Measurements from ENCODE around the gene LENEP. TPM values are rescaled to one million over a fixed set of nuclear protein-coding genes. Genes with fewer than 3 reads are reported as not detected.
A peak's percentile ranks its signal among the peaks of the same experiment; 100 is the strongest.

Gene LENEP
- polyA plus RNA-seq, 2 of the 4 experiments (the other 2 are of a cell fraction): not detected

DNA sequence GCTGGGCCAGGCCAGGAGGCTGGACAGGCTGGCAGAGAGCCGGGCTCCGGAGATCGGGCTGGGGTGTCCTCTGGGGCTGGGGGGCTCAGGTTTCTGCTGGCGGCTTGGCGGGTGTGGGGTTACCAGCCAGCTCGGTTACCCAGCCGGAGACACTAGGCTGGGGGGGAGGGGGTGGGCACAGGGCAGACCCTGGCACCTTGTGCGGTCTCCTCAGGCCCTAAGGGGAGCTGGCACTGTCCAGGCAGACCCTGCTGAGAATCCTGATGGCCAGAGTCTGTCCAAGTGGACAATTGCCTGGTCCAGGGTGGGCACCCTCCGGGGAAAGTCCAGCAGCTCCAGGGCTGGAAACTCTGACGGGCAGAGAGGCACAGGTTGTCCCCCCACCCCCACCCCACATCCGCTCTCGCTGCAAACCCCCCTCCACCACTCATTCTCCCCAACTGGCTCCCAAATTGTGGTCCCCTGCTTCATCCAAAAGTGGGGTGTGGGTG, 15.9 kb downstream of the LENEP start:
- peaks cover 100% of the 10 kb centered on the region for H3K4me1 ChIP-seq
- FAIRE-seq (no peak), ATAC-seq (no peak), DNase-seq (ENCODE audit: low read depth in 1 of 2, low spot score in 1 of 2) (no peak)
- TF ChIP-seq CHD4 (IDR thresholded peaks at IDR 0.05; ENCODE audit: borderline replicate concordance) (no peak), CBX8 (IDR thresholded peaks at IDR 0.05) (no peak), HEYL (CRISPR knock-in tag; IDR thresholded peaks at IDR 0.05) (no peak), EHMT2 (IDR thresholded peaks at IDR 0.05; ENCODE audit: low read depth) (no peak), POLR2A (IDR thresholded peaks at IDR 0.05; ENCODE audit: low read length) (no peak), TP53 (CRISPR knock-in tag; IDR thresholded peaks at IDR 0.05) (no peak), HDAC2 (IDR thresholded peaks at IDR 0.05) (no peak), EP300 (IDR thresholded peaks at IDR 0.05) (no peak), FOXS1 (CRISPR knock-in tag; IDR thresholded peaks at IDR 0.05) (no peak), RAD21 (conservative IDR thresholded peaks at IDR 0.05 in 1 of 2, IDR thresholded peaks at IDR 0.05 in 1 of 2) (no peak)
- TF ChIP-seq, protein P1, sequence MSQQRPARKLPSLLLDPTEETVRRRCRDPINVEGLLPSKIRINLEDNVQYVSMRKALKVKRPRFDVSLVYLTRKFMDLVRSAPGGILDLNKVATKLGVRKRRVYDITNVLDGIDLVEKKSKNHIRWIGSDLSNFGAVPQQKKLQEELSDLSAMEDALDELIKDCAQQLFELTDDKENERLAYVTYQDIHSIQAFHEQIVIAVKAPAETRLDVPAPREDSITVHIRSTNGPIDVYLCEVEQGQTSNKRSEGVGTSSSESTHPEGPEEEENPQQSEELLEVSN (IDR thresholded peaks at IDR 0.05; ENCODE audit: borderline replicate concordance, low read depth): no peak
- TF ChIP-seq, protein P2, sequence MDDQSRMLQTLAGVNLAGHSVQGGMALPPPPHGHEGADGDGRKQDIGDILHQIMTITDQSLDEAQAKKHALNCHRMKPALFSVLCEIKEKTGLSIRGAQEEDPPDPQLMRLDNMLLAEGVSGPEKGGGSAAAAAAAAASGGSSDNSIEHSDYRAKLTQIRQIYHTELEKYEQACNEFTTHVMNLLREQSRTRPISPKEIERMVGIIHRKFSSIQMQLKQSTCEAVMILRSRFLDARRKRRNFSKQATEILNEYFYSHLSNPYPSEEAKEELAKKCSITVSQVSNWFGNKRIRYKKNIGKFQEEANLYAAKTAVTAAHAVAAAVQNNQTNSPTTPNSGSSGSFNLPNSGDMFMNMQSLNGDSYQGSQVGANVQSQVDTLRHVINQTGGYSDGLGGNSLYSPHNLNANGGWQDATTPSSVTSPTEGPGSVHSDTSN (IDR thresholded peaks at IDR 0.05): no peak
- TF ChIP-seq, protein P3, sequence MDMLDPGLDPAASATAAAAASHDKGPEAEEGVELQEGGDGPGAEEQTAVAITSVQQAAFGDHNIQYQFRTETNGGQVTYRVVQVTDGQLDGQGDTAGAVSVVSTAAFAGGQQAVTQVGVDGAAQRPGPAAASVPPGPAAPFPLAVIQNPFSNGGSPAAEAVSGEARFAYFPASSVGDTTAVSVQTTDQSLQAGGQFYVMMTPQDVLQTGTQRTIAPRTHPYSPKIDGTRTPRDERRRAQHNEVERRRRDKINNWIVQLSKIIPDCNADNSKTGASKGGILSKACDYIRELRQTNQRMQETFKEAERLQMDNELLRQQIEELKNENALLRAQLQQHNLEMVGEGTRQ (IDR thresholded peaks at IDR 0.05): no peak
- TF ChIP-seq, protein P4, sequence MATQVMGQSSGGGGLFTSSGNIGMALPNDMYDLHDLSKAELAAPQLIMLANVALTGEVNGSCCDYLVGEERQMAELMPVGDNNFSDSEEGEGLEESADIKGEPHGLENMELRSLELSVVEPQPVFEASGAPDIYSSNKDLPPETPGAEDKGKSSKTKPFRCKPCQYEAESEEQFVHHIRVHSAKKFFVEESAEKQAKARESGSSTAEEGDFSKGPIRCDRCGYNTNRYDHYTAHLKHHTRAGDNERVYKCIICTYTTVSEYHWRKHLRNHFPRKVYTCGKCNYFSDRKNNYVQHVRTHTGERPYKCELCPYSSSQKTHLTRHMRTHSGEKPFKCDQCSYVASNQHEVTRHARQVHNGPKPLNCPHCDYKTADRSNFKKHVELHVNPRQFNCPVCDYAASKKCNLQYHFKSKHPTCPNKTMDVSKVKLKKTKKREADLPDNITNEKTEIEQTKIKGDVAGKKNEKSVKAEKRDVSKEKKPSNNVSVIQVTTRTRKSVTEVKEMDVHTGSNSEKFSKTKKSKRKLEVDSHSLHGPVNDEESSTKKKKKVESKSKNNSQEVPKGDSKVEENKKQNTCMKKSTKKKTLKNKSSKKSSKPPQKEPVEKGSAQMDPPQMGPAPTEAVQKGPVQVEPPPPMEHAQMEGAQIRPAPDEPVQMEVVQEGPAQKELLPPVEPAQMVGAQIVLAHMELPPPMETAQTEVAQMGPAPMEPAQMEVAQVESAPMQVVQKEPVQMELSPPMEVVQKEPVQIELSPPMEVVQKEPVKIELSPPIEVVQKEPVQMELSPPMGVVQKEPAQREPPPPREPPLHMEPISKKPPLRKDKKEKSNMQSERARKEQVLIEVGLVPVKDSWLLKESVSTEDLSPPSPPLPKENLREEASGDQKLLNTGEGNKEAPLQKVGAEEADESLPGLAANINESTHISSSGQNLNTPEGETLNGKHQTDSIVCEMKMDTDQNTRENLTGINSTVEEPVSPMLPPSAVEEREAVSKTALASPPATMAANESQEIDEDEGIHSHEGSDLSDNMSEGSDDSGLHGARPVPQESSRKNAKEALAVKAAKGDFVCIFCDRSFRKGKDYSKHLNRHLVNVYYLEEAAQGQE (IDR thresholded peaks at IDR 0.05): no peak
- TF ChIP-seq, protein P5, sequence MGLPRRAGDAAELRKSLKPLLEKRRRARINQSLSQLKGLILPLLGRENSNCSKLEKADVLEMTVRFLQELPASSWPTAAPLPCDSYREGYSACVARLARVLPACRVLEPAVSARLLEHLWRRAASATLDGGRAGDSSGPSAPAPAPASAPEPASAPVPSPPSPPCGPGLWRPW (IDR thresholded peaks at IDR 0.05): no peak
- TF ChIP-seq, protein P6, sequence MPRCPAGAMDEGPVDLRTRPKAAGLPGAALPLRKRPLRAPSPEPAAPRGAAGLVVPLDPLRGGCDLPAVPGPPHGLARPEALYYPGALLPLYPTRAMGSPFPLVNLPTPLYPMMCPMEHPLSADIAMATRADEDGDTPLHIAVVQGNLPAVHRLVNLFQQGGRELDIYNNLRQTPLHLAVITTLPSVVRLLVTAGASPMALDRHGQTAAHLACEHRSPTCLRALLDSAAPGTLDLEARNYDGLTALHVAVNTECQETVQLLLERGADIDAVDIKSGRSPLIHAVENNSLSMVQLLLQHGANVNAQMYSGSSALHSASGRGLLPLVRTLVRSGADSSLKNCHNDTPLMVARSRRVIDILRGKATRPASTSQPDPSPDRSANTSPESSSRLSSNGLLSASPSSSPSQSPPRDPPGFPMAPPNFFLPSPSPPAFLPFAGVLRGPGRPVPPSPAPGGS (IDR thresholded peaks at IDR 0.05): no peak
- no peak overlapping the region for H3K4me3 ChIP-seq
- no peaks in the 10 kb centered on the region for H3K9me3 ChIP-seq
- 100% methylated on average over 5 of the region's 12 CpGs for WGBS (ENCODE audit: missing lambda C conversion rate)
- H3K27ac ChIP-seq: peak overlapping the region in 1 of 2 experiments; percentile 100; a peak in 3 of 6 replicates
- ChIA-PET POLR2A (no interaction called here), CTCF (no interaction called here)
- peak overlapping the region; percentile 88; the same call in 2 of the 3 replicates for H3K4me2 ChIP-seq

DNA sequence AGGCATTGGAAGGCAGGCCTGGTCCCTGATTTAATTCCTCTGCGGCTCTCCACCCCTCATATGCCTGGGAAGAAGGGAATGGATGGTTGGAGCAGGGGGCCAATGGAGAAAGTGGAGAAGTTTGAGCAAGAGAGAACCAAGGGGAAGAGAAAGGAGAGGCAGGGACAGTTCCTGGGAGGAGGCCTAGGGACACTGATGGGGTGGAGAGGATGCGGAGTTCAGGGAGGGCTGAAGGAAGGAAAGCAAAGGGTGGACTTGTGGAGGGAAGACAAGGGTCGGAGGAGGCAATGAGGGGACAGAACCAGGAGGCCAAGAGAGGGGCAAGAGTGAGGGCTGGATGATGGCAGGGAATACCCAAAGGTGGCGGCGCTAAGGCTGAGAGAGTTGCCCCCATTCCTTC, 16.4 kb downstream of the LENEP start:
- CTCF ChIA-PET: no interaction called here
- DNase-seq (ENCODE audit: low read depth in 1 of 2, low spot score in 1 of 2) (no peak), FAIRE-seq (no peak), ATAC-seq (no peak)
- H3K4me2 ChIP-seq: peak overlapping the region; percentile 59; the same call in 1 of the 3 replicates
- peaks cover 96% of the 10 kb centered on the region for H3K4me1 ChIP-seq
- 91% methylated on average over 5 of the region's 5 CpGs for WGBS (ENCODE audit: missing lambda C conversion rate)
- no peak overlapping the region for H3K4me3 ChIP-seq
- H3K27ac ChIP-seq: peak overlapping the region in 1 of 2 experiments; percentile 100; a peak in 3 of 6 replicates
- POLR2A ChIA-PET: no interaction called here
- H3K9me3 ChIP-seq: no peaks in the 10 kb centered on the region
- TF ChIP-seq, protein P7, sequence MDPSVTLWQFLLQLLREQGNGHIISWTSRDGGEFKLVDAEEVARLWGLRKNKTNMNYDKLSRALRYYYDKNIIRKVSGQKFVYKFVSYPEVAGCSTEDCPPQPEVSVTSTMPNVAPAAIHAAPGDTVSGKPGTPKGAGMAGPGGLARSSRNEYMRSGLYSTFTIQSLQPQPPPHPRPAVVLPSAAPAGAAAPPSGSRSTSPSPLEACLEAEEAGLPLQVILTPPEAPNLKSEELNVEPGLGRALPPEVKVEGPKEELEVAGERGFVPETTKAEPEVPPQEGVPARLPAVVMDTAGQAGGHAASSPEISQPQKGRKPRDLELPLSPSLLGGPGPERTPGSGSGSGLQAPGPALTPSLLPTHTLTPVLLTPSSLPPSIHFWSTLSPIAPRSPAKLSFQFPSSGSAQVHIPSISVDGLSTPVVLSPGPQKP (IDR thresholded peaks at IDR 0.05; ENCODE audit: low read depth, low read length): no peak
- TF ChIP-seq KDM5A (IDR thresholded peaks at IDR 0.05) (no peak), ZSCAN20 (CRISPR knock-in tag; IDR thresholded peaks at IDR 0.05) (no peak), EP300 (IDR thresholded peaks at IDR 0.05) (no peak), RARB (CRISPR knock-in tag; IDR thresholded peaks at IDR 0.05) (no peak), POLR2A (IDR thresholded peaks at IDR 0.05; ENCODE audit: low read length) (no peak), CHD4 (IDR thresholded peaks at IDR 0.05; ENCODE audit: borderline replicate concordance) (no peak), POLR2AphosphoS2 (conservative IDR thresholded peaks at IDR 0.05; ENCODE audit: low read length) (no peak)
- TF ChIP-seq, protein P8, sequence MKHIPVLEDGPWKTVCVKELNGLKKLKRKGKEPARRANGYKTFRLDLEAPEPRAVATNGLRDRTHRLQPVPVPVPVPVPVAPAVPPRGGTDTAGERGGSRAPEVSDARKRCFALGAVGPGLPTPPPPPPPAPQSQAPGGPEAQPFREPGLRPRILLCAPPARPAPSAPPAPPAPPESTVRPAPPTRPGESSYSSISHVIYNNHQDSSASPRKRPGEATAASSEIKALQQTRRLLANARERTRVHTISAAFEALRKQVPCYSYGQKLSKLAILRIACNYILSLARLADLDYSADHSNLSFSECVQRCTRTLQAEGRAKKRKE (CRISPR knock-in tag; IDR thresholded peaks at IDR 0.05; ENCODE audit: low read depth): no peak
- TF ChIP-seq, protein P4 (IDR thresholded peaks at IDR 0.05): no peak

Measured in A549 (cell line).